Fibroblast of skin of right quadriceps (primary cell): ENCODE measurements around the gene R3HDM2.

Source experiments
- DNase-seq: peaks from one replicate; pipeline ENCODE4 v3.0.0-alpha.2; 2013

The R3HDM2 gene

DNA sequence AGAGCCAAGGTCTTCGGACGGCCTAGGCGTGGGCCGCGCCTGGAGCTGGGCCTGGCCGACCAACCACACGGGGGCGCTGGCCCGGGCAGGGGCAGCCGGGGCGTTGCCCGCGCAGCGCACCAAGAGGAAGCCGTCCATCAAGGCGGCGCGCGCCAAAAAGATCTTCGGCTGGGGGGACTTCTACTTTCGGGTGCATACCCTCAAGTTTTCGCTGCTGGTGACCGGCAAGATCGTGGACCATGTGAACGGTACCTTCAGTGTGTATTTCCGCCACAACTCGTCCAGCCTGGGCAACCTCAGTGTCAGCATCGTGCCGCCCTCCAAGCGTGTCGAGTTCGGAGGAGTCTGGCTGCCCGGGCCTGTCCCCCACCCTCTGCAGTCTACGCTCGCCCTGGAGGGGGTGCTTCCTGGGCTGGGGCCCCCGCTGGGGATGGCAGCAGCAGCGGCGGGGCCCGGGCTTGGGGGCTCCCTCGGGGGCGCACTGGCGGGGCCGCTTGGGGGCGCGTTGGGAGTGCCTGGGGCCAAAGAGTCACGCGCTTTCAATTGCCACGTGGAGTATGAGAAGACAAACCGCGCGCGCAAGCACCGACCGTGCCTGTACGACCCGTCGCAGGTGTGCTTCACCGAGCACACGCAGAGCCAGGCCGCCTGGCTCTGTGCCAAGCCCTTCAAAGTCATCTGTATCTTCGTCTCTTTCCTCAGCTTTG lies 205.7 kb downstream of the R3HDM2 start:
- no peak for DNase-seq

DNA sequence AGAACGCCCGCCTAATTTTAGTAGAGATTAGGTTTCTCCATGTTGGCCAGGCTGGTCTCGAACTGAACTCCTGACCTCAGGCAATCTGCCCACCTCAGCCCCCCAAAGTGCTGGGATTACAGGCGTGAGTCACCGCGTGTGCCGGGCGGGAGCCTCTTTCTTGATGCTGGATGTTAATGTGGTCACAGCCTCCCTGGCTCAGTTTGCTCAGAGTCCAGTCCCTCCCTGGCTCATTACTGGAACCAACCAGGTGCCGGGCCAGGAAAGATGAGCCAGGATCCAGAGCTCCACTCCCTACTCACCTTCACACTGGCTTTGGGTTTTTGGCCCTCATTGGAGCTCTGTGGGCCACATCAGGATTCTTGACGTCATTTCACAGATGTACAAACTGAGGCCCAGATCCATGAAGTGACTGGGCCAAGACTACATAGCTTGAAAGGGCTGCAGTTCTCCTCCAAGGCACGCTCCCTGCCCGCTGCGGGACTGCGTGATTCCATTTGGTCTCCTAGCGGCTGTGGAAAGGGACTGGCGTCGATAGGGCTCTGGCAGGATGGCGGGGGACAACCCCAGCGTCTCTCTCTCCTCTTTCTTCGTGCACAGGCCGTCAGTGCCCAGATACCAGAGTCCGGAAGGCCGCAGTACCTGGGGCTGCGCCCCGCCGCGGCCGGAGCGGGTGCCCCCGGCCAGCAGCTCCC lies 206.4 kb downstream of the R3HDM2 start:
- no peak for DNase-seq

- DNase-seq = no peak
These were observed 207.4 kb downstream of the R3HDM2 start for GRCh38 chr12:57223191-57224165.

- DNase-seq = no peak
These were observed 208.3 kb downstream of the R3HDM2 start for GRCh38 chr12:57222286-57223190.

DNA sequence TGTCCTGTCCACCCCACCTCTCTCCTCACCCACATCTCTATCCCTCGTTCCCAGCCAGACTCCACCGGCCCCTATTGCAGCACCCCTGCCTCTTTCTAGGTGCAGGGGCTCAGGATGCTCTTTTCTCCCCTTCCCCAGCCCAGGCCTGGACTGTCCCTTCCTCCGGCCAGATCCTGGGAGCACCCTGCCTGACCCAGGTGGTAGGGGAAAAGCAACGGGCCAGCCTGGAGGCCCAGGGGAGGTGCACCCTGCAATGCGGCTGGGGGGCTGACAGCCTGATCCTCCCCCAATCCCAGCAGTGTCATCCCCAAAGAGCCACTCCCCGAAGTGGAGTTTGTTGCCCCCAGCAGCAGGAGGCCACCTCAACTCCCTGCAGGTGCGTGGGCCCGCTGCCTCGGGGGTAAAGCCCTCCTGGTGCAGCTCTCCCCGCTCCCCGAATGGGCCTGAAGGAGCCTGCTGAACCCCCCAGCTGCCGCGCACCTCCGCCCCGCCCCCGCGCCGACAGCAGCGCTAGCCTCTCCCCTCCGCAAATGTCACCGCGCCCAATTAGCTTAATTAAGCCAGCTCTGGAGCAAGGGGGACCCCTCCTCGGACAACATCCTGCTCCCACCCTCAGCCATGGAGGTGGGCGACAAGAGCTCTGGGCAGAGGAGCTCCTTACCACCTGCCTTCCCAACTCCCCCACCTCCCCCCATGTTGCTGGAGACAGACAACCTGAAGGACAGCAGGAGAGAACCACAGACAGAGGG lies 209.5 kb downstream of the R3HDM2 start:
- DNase-seq = no peak

DNA sequence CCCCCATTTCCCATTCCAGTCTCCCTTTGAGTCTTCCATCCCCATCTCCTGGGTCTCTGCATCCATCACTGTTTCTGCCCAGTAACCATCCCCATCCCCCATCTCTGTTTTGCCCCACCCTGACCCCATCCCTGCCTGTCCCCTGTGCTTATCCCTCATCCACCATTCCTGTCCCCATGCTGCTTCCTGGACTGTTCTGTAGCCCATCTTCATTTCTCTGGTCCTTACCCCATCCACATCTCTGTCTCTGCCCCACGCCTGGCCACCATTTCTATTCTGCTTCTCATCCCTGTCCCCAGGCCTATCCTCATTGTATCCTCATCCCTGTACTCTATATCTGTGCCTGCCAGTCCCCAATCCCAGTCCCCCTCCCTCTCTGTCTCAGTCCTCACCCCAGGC lies 210.1 kb downstream of the R3HDM2 start:
- DNase-seq = no peak

- no peak for DNase-seq
These were observed 210.7 kb downstream of the R3HDM2 start for GRCh38 chr12:57219993-57220754.

- no peak for DNase-seq
These were observed 211.4 kb downstream of the R3HDM2 start for GRCh38 chr12:57219205-57219992.

DNA sequence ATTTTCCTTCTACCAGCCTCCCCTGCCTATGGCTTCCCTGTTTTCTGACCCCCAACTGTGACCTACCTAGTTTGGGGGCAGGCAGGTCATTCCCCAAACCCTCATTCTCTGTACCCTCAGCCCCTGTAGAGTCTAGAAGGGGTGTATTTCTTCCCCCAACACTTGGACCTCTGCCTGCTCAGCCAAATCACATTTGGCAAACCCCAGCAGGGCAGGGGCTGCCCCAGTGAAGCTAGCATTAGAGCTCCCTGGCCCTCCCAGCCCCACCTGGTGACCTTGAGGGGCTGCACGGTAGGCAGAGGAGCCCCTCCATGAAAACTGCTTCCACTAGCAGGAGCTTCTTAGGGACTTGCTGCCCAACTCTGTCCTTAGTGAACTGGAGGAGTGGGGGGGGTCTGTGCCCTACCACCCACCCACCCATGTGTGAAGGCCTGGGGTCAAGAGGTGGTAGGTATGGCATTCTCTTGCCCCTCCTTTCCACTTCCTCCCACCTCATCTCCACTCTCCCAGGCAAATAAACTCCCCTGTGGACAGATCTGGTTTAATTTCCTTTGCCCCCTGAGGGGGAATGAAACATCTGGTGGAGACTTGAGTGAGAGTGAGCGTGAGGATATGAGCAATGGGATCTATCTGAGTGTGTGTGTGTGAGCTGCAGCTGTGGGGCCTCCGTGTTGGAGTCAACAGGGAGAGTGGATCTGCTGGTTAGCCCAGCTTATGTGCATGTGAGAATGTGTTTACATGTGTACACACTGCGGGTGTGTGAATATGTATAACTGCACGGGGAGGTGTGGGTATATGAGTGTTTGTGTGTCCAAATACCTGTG lies 212.6 kb downstream of the R3HDM2 start:
- no peak for DNase-seq

DNA sequence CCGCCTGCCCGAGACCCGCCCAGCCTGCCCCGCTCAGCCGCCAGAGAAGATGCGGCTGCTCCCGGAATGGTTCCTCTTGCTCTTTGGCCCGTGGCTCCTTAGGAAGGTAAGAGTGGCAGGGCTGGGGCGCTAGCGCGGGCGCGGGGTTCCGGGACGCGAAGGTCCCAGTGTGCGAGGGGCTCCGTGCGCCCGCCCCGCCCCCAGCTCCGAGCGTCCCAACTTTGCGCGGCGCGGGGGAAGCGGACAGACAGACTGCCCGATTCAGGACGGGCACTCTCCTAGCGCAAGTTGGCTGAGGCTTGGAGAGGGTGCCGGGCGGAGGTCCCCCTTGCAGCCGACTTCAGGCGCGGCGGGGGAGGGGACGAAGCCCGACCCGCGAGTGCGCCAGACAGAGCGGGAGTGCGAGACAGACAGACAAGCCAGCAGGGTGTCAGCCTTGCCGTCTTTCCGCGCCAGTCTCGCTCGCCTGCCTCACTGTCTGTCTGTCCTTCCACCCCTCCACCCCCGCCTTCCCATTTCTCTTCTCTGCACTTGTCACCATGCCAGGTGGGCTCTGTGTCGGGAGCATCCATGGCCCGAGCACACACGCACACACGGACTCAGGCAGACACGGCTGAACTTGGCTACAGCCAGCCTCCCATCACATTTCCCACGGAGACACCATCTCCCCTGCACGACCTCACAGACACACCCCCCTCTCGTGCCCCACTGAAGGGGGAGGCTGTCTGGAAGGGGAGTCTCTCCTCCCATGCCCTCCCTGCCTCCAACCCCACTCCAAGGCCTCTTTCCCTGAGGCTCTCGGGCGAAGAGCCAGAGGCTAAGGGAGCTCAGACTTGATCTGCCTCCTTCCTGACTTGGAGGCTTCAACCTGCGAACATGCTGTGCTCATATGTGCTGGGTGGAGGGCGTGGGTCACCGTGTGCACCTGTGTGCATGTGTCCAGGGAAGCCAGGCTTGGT lies 213.6 kb downstream of the R3HDM2 start:
- peak; percentile 32 for DNase-seq

- no peak for DNase-seq
These were observed 214.6 kb downstream of the R3HDM2 start, which contains the start of gene NXPH4 for GRCh38 chr12:57216014-57216911. TSS of gene NXPH4 (plus strand) at chr12:57216794. CDS start at chr12:57216970, 176 bp downstream.

DNA sequence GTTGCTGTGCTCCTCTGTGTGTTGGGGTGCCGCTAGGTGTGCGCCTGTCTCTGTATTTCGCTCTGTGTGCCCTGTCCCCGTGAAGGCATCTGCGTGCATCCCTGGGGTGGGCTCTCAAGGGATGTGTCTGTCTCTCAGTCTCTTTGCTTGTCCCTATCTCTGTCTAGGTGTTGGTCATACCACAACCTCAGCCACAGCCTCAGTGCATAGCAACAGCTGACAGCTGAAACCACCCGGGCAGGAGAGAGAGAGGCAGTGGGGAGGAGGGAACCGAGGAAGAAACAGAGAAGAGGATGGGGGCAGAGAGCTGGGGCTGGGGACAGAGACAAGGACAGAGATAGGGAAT lies 215.2 kb downstream of the R3HDM2 start:
- DNase-seq = no peak

DNA sequence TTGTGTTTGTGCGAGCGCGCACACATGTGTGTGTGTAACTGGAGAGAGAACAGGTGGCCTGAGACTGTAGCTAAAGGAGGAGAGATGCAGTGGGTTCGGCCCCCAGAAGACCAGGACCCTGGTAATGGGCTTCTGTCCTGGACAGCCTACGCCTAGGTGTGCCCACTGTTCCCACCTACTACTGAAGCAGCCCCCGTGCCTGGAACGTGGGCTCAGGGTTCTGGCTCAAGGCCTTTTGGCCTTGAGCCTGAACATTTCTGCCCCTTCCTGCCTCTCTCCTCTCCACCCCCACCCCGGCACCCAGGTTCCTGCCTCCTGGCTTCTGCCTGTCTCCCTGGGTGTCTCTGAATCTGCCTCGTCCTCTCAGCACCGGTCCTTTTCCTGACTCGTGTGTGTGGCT lies 215.8 kb downstream of the R3HDM2 start:
- DNase-seq = no peak

DNA sequence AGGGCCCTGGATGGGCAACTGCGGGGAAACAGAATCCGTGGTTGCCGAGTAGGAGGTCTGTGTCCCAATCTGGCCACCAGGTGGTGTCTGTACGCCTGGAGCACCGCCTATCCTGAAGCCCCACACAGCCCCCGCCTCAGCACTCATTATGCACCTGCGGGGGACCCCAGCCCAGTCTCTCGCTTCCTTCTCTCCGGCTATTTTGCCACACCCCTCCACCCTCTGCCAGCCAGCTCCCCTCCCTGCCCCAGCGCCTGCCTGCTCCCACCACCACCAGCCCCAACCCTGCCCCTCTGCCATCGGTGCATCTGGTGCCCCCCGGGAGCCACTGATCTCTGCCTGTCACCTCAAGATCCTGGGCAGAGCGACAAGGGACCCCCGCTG lies 216.5 kb downstream of the R3HDM2 start:
- peak; percentile 58 for DNase-seq

DNA sequence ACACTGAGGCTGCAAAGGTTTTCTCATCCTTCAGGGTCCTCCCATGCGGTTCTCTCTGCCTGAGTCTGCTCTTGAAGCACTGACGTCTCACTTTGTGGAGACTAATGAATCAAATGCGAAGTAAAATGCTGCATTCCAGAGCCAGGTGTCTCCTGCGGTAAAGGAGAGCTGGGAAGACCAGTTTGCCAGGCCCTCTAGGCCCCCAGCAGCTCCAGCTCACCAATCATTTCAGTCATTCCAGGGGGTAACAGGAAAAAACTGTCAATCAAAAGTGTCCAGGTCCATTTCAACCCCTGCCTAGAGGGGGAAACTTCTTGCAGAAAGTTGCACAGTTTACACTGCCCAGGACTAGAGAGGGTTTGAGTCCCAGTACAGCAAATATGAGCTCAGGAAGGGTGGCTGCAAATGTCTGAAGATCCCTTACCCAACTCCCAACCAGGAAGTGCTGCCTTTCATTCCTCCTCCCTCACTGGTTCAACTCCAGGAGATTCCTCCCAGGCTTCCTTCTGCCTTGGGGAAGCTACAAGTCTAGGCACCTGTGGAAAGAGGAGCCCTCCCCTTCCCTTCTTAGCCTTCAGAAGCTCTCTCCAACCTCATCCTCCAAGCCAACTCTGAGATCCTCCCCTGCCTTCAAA lies 217.0 kb downstream of the R3HDM2 start:
- DNase-seq = no peak

GRCh38 chr12:57213058-57213715 lies 217.7 kb downstream of the R3HDM2 start:
- DNase-seq = peak; percentile 80
